ENCODE data around the gene STARD3NL.

STARD3NL gene

GRCh38 chr7:38178004-38178694 is at the start of gene STARD3NL (continued):
- TF ChIP-seq ZNF274 (IDR thresholded peaks at IDR 0.05; ENCODE audit: low read length) (no peak), ZNF274 (tag by site-specific recombination; IDR thresholded peaks at IDR 0.05; ENCODE audit: borderline replicate concordance) (no peak), ZNF10 (tag by site-specific recombination; IDR thresholded peaks at IDR 0.05) (no peak), ATF2 (tag by site-specific recombination; IDR thresholded peaks at IDR 0.05; ENCODE audit: low read depth) (peak; percentile 95), ZBTB21 (tag by site-specific recombination; IDR thresholded peaks at IDR 0.05) (peak; percentile 94), ZSCAN5A (tag by site-specific recombination; IDR thresholded peaks at IDR 0.05) (no peak), SETDB1 (IDR thresholded peaks at IDR 0.05; ENCODE audit: insufficient read length, low read length) (peak; percentile 68), PATZ1 (tag by site-specific recombination; IDR thresholded peaks at IDR 0.05) (peak; percentile 55), ZNF350 (tag by site-specific recombination; IDR thresholded peaks at IDR 0.05) (peak; percentile 71), KLF10 (tag by site-specific recombination; IDR thresholded peaks at IDR 0.05) (peak; percentile 54; the same call in 1 of the 2 replicates), TCF7L2 (IDR thresholded peaks at IDR 0.05; ENCODE audit: borderline replicate concordance, low read depth, low read length) (no peak), SP3 (tag by site-specific recombination; IDR thresholded peaks at IDR 0.05) (peak; percentile 61; the same call in 1 of the 2 replicates), YY1 (tag by site-specific recombination; IDR thresholded peaks at IDR 0.05) (0 out of 2 replicates have a peak, but pooled peaks have one; percentile 9), KLF1 (tag by site-specific recombination; IDR thresholded peaks at IDR 0.05) (peak; percentile 41; the same call in 1 of the 2 replicates), PBX3 (CRISPR knock-in tag; IDR thresholded peaks at IDR 0.05) (peak; percentile 89; the same call in 1 of the 2 replicates), ZBTB8A (tag by site-specific recombination; IDR thresholded peaks at IDR 0.05) (no peak; the same call in 1 of the 2 replicates), ZNF239 (tag by site-specific recombination; IDR thresholded peaks at IDR 0.05) (no peak), ZNF600 (tag by site-specific recombination; IDR thresholded peaks at IDR 0.05) (peak; percentile 19; the same call in 1 of the 2 replicates), KLF9 (tag by site-specific recombination; IDR thresholded peaks at IDR 0.05; ENCODE audit: low read depth) (peak; percentile 79), ZSCAN30 (tag by site-specific recombination; IDR thresholded peaks at IDR 0.05) (peak; percentile 97), PRDM1 (tag by site-specific recombination; IDR thresholded peaks at IDR 0.05) (no peak), ZNF404 (tag by site-specific recombination; IDR thresholded peaks at IDR 0.05) (no peak), ZNF335 (tag by site-specific recombination; conservative IDR thresholded peaks at IDR 0.05) (peak; percentile 67)

Data from HEK293 (cell line).